GM21825 (cell line): ENCODE data around the gene LRP1B.
"Not testable (repeated sequence)": the region's sequence is repeated elsewhere in the genome, so short reads cannot be mapped to it uniquely, and the experiment has no call there.

ENCODE experiments used
- ATAC-seq: cut with Tn5 transposase; IDR thresholded peaks from one replicate; pipeline ENCODE4 v1.9.1; 2021; ENCODE audit warnings: mild to moderate bottlenecking, moderate library complexity; ENCODE audit not compliant: unreplicated experiment

Gene LRP1B

GRCh38 chr2:140337061-140337460 lies 1793.8 kb downstream of the LRP1B start:
- ATAC-seq = no peak

GRCh38 chr2:140316345-140316744 lies 1814.5 kb downstream of the LRP1B start:
- ATAC-seq = no peak

- no peak for ATAC-seq
Observed at GRCh38 chr2:140311905-140312304, 1818.9 kb downstream of the LRP1B start.

GRCh38 chr2:140308706-140309105 lies 1822.1 kb downstream of the LRP1B start:
- ATAC-seq = no peak

GRCh38 chr2:140307532-140307931 lies 1823.3 kb downstream of the LRP1B start:
- no peak for ATAC-seq

- ATAC-seq = no peak
Observed at GRCh38 chr2:140295767-140296166, 1835.0 kb downstream of the LRP1B start.

GRCh38 chr2:140288726-140289125 lies 1842.1 kb downstream of the LRP1B start:
- no peak for ATAC-seq

GRCh38 chr2:140288213-140288612 lies 1842.6 kb downstream of the LRP1B start:
- ATAC-seq = no peak

GRCh38 chr2:140286377-140286776 lies 1844.4 kb downstream of the LRP1B start:
- ATAC-seq = no peak

GRCh38 chr2:140277344-140277743 lies 1853.5 kb downstream of the LRP1B start:
- ATAC-seq = not testable (repeated sequence)

GRCh38 chr2:140276661-140277060 lies 1854.2 kb downstream of the LRP1B start:
- ATAC-seq = no peak

GRCh38 chr2:140275427-140275826 lies 1855.4 kb downstream of the LRP1B start:
- ATAC-seq = no peak

- ATAC-seq = no peak
Observed at GRCh38 chr2:140274891-140275290, 1855.9 kb downstream of the LRP1B start.

GRCh38 chr2:140273958-140274357 lies 1856.9 kb downstream of the LRP1B start:
- no peak for ATAC-seq

- ATAC-seq = no peak
Observed at GRCh38 chr2:140273408-140273807, 1857.4 kb downstream of the LRP1B start.

- no peak for ATAC-seq
Observed at GRCh38 chr2:140270224-140270623, 1860.6 kb downstream of the LRP1B start.

- no peak for ATAC-seq
Observed at GRCh38 chr2:140269000-140269399, 1861.8 kb downstream of the LRP1B start.

- ATAC-seq = no peak
Observed at GRCh38 chr2:140262908-140263307, 1867.9 kb downstream of the LRP1B start.

- ATAC-seq = no peak
Observed at GRCh38 chr2:140257692-140258300, 1873.0 kb downstream of the LRP1B start.

GRCh38 chr2:140256080-140256479 lies 1874.7 kb downstream of the LRP1B start:
- ATAC-seq = no peak

- ATAC-seq = no peak
Observed at GRCh38 chr2:140249821-140250220, 1881.0 kb downstream of the LRP1B start.

- no peak for ATAC-seq
Observed at GRCh38 chr2:140248623-140249022, 1882.2 kb downstream of the LRP1B start.

- no peak for ATAC-seq
Observed at GRCh38 chr2:140247451-140248195, 1883.2 kb downstream of the LRP1B start.
